Jurkat, Clone E6-1 (cell line): Measurements from ENCODE around the gene HP1BP3.
A peak's percentile ranks its signal among the peaks of the same experiment; 100 is the strongest.

Source experiments
- DNase-seq: peaks from one replicate; pipeline ENCODE4 v3.0.0-alpha.2; 2011; ENCODE audit warnings: low read depth, low spot score
- H3K4me3 ChIP-seq: 2 replicates; pipeline ENCODE4 v1.5.1; 2011; ENCODE audit warnings: mild to moderate bottlenecking, low read length, control low read depth, moderate library complexity

HP1BP3 gene

DNA sequence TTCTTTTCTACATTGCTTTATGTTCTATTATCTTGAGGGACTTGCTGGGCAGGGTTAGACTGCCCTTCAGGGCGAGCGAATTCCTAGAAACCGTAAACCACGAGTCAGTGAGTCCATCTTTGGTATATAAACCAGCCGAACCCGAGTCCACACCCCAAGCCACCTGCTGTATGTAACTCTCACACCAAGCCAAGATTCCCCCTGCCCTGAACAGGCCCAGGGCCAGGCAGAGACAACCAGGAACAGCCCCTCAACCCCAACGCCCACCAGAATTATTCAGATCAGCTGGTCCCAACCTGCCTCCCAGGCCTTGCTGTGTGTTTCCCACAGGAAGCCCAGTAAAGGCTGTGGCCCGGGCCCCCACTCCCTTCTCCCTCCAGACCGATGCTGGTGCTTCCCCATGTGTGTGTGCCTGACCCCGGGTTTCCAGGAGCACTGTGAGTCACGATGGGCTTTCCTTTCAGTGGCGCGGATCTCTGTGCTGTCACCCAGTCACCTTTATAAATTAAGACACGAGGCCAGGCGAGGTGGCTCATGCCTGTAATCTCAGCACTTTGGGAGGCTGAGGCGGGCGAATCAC, 86.4 kb downstream of the HP1BP3 start:
- no peak overlapping the region for H3K4me3 ChIP-seq
- no peak for DNase-seq

DNA sequence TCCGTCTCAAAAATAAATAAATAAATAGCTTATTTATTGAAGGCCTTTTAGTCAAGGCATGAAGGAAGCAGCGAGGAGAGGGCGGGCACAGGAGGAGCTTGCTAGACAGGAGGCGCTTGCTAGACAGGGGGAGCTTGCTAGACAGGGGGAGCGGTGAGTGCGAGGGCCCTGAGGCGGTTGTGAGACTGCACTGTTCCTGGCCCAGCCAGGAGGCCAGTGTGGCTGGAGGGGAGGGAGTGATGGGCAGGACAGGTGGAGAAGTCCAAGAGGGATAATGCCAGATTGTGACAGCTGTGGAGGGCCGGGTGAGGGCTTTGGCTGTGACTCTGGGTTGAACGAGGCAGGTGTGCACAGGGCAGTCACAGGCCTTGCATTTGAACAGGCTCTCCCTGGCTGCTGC, 87.5 kb downstream of the HP1BP3 start:
- no peak for DNase-seq
- H3K4me3 ChIP-seq, result no peak overlapping the region

DNA sequence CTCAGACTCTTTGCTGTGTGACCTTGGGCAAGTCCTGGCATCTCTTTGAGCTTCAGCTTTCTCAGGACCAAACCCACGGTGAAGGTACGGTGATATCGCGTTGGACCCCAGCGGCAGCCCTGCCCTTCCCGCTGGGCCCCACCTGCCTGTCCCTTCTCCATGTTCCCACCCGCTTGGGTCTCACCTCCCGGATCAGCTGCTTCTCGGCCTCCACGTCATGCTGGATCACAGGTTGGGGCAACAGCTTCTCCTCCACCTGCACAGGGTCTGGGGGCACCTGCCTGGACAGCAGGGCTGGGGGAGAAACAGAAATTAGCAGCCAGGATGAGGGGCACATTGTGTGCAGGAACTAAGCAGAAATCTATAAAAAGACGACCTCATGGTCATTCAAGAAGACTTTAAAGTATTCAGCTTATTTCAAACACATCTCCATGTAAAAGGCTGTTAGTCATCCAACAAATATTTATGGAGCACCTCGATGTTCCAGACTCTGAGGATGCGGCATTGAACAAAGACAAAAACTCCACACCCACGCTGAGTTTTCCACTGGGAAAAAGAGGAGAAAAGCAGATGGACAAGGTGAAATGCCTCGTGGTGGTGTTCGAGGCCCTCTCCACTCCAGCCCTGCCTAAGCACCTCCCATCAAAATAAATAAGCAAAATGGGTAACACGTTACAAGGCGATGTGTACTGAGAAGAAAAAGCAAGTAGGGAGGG, 88.8 kb downstream of the HP1BP3 start:
- DNase-seq, result no peak
- H3K4me3 ChIP-seq, result no peak overlapping the region

DNA sequence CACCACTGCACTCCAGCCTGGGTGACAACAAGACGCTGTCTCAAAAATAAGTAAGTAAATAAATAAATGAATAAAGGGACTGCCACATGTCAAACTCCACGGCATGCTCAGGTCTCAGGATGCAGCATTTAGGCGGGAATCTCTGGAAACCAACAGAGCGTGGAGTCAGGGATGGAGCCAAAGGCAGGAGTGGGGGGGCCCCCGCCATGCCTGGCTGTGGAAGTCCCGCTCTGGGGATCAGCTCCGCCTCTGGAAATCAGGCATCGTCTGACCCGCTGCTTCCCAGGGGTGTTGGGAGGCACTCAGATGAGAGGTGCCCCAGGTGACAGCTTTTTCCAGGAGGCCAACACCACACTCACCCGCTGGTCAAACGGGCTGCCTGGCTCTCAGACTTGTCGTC, 89.5 kb downstream of the HP1BP3 start:
- no peak overlapping the region for H3K4me3 ChIP-seq

DNA sequence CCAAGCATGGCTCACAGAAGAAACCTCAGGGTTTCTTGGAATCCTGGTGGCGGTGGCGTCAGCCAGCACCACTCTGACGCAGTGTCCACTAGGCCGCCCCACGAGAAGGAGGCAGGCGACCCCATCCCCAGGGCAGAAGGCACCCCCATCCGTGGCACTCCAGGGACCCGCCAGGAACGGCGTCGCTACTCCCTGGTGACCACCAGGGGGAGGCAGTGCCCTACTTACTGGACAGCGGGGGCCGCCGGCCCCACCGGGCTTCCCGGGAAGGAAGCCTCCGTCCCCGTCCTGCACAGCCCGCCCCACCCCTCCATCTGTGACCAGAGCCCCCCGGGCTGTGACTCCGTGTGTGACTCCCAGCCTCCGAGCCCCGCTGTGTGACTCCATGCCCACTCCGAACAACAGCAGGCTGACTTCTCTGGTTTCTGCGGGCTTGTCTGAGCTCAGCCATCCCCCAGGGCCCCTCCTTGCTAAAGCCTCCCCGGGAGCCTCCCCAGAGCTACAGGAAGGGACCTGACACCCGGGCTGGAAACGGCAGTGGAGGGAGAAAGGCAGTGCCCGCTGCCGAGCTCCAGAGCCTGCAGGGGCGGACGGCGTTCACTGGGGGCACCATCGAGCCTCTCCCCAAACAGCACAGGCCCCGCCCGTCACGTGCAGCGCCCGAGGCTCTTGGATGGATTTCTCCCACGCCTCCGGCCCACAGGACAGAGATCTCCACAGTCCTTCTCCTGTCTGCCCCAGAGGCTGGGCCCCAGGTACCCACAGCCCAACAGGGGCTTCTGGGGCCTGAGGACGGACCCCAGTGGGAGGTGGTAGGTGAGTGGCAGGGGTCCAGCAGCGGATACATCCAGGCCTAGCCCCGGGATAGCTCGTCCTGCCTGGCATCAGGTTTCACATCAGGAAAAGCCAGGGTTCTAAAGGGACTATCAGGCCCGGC, 90.4 kb downstream of the HP1BP3 start:
- peak overlapping the region; percentile 70 for H3K4me3 ChIP-seq
- peak; percentile 47 for DNase-seq

More for the DNA sequence above, 89.5 kb downstream of the HP1BP3 start:
- DNase-seq, result no peak

DNA sequence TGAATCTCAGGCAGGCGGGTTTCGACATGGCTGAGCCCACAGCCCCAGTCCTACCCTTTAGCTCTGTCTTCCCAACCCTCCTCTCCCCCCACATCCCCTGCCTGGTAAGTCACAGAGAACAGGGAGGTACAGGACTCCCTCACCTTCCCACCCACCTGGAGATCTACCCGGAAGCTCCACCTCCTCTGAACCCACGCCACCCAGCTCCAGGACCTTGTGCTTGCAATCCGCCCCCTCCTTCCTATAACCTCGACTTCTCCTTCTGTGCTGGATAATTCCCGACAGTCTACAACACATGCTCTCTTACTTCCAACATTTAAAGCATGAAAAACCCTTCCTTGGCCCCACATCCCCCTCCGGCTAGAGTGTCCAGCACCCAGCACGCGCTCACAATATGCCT, 91.6 kb downstream of the HP1BP3 start:
- no peak overlapping the region for H3K4me3 ChIP-seq
- DNase-seq, result no peak

DNA sequence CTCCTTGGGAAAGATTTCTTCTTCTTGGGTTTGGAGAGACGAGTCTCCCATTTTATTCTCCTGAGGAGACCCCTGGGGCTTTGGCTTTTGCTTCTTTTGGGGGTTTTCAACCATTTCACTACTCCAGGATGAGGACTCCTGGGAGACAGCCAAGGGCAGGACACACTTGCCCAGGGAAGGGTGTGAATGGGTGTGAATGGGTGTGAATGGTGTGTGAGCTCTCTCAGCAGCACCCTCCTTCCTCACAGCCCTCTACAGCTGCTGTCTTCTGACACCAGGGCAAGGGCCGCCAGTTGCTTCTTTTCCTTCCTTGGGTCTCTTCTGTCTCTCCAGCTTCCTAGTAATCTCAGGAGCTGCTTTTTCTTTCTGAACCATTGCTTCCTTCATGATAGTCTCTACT, 93.5 kb downstream of the HP1BP3 start:
- no peak overlapping the region for H3K4me3 ChIP-seq
- no peak for DNase-seq
